Fibroblast of villous mesenchyme (primary cell): ENCODE results near the gene DENND5B. TPM values are rescaled to one million over a fixed set of nuclear protein-coding genes. Genes with fewer than 3 reads are reported as not detected.

Experiments
- DNase-seq: peaks from one replicate; pipeline ENCODE4 v3.0.0-alpha.2; 2010; ENCODE audit warnings: low read depth
- H3K4me3 ChIP-seq: 2 replicates; pipeline ENCODE4 v1.5.1; 2011; ENCODE audit warnings: low read depth, mild to moderate bottlenecking, low read length
- CTCF ChIP-seq: IDR thresholded peaks from 2 replicates; pipeline ENCODE4 v1.5.1; 2012; ENCODE audit warnings: low read depth, mild to moderate bottlenecking, low read length; ENCODE audit not compliant: insufficient read depth
- small RNA-seq: library from RNA; depleted of rRNA; stranded (forward); fragments of <200 nt; gene quantifications from one replicate; pipeline ENCODE3, GENCODE V24; 2012
- total RNA-seq: library from RNA; depleted of rRNA; stranded (reverse); fragments of >200 nt; gene quantifications from 2 replicates; pipeline ENCODE4 v1.2.3, GENCODE V29; 2012

DENND5B gene
- total RNA-seq, 1 donor, result 11.7 TPM

DNA sequence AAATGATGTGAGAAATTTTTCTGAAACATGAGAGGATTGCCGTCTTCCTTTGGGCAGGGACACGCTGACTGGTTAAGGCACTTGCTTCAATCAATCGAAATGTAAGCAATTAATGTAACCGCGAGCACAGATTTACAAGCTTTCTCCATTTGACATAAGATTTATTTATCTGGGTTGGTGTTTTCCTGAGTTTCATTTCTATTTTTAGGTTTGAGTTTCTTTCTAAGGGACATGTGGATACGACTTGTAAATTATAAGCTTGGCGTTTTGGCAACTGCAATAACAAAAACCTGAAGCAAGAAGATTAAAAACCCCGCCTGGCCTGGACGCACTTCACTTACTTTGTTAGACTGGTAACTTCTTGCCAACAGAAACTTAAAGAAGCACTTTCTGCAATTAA is 244.7 kb downstream of the DENND5B start:
- DNase-seq, result peak; percentile 8
- H3K4me3 ChIP-seq, result no peak overlapping the region
- TF ChIP-seq CTCF, result no peak

DNA sequence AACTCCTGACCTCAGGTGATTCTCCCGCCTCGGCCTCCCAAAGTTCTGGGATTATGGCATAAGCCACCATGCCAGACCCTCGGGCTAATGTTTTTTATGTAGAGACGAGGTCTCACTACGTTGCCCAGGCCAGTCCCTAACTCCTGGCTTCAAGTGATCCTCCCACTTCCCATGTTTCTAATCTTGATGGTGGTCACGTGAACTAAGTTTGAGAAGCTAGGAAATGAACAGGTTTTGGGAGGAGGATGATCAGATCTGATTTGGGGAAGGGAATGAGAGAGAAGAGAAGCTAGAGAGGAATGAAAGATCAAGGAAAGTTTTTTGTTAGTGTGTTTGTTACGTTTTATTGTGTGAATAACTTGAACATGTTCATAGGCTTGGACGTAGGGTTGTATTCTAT is 247.8 kb downstream of the DENND5B start:
- no peak for TF ChIP-seq CTCF
- no peak overlapping the region for H3K4me3 ChIP-seq
- no peak for DNase-seq

GRCh38 chr12:31342286-31342685 is 248.7 kb downstream of the DENND5B start:
- TF ChIP-seq CTCF, result no peak
- no peak overlapping the region for H3K4me3 ChIP-seq
- no peak for DNase-seq

- DNase-seq, result no peak
- no peak for TF ChIP-seq CTCF
Observed at GRCh38 chr12:31339831-31340622, 250.9 kb downstream of the DENND5B start.

DNA sequence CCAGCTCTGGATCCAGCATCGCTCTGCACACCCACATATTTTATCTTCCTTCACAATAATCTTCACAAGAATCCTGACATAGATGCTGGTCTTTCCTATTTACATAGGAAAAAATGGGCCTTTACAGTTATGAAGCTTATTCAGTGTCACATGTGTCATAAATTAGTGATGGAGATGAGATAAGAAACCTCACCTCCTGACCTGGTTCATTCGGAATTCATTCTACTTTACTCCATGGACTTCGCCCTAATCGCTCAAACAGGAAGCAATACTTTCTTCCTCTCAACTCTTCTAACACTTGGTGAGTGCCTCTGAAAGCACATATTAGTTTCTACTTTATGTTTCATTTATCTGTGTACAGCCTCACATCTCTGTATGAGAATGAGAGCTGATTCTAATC is 253.0 kb downstream of the DENND5B start:
- H3K4me3 ChIP-seq, result no peak overlapping the region
- no peak for DNase-seq
- no peak for TF ChIP-seq CTCF

More at GRCh38 chr12:31339831-31340622, 250.9 kb downstream of the DENND5B start:
- no peak overlapping the region for H3K4me3 ChIP-seq

Small RNA genes lying within 50 kb of the gene (small RNA-seq; reads per million reads assigned to genes)
- gene RF00019 (not detected), gene RF00026 (not detected), gene RNU5F-4P (not detected), gene RNU6-618P (not detected), gene RPL31P50 (not detected)

Other genes starting within 250 kb of the DENND5B start
- gene ETFBKMT, start 68.6 kb upstream of the DENND5B start, total RNA-seq, result 2.3 and 2.6 TPM in 2 replicates
- gene AMN1, start 137.9 kb upstream of the DENND5B start, total RNA-seq, result 6.8 and 7.3 TPM in 2 replicates